ENCODE data around the gene CORIN. TPM values are rescaled to one million over a fixed set of nuclear protein-coding genes. Genes with fewer than 3 reads are reported as not detected.

Gene CORIN
- total and polyA plus RNA-seq, 2 of the 4 experiments (the other 2 are of a cell fraction): 20.3 to 24.7 TPM

- no peak overlapping the region for H4K91ac ChIP-seq (ENCODE audit: insufficient read depth, low read depth, low read length)
- H2BK15ac ChIP-seq (ENCODE audit: low read depth, low read length): no peak overlapping the region
- no peak overlapping the region for H4K8ac ChIP-seq (ENCODE audit: low read depth in 2 of 2, low read length in 2 of 2)
- peaks cover 2% of the 10 kb centered on the region; the same call in 1 of the 2 replicates for H3K4me1 ChIP-seq (ENCODE audit: control insufficient read depth, insufficient read depth, low read length)
- TF ChIP-seq FOS (IDR thresholded peaks at IDR 0.05; ENCODE audit: low read depth, low read length) (no peak), MAZ (IDR thresholded peaks at IDR 0.05; ENCODE audit: borderline replicate concordance, low read depth, low read length) (no peak), USF2 (IDR thresholded peaks at IDR 0.05; ENCODE audit: low read depth, low read length) (no peak), NFE2L2 (IDR thresholded peaks at IDR 0.05; ENCODE audit: low read depth, low read length) (no peak), POLR2A (IDR thresholded peaks at IDR 0.05; ENCODE audit: low read depth, low read length) (no peak), SMC3 (IDR thresholded peaks at IDR 0.05; ENCODE audit: low read depth, low read length) (no peak), CEBPB (IDR thresholded peaks at IDR 0.05; ENCODE audit: low read depth, low read length) (no peak), MAFK (IDR thresholded peaks at IDR 0.05; ENCODE audit: low read depth, low read length) (no peak), MXI1 (IDR thresholded peaks at IDR 0.05; ENCODE audit: borderline replicate concordance, low read depth, low read length) (no peak), RAD21 (IDR thresholded peaks at IDR 0.05; ENCODE audit: low read length) (no peak), ELK1 (IDR thresholded peaks at IDR 0.05; ENCODE audit: borderline replicate concordance, low read depth, low read length) (no peak), RCOR1 (IDR thresholded peaks at IDR 0.05; ENCODE audit: insufficient replicate concordance, low read length) (no peak), CTCF (conservative IDR thresholded peaks at IDR 0.05; ENCODE audit: low read depth, low read length) (no peak), RFX5 (IDR thresholded peaks at IDR 0.05; ENCODE audit: low read depth, low read length) (no peak), CHD1 (IDR thresholded peaks at IDR 0.05; ENCODE audit: low read depth, low read length) (no peak), BHLHE40 (IDR thresholded peaks at IDR 0.05; ENCODE audit: low read depth, low read length) (no peak)
- H3K18ac ChIP-seq (ENCODE audit: low read depth, low read length): no peak overlapping the region; the same call in 1 of the 2 replicates
- CTCF ChIA-PET: no interaction called here
- H3K56ac ChIP-seq (ENCODE audit: extremely low read depth, insufficient read depth, low read length): no peak overlapping the region
- peaks cover 6% of the 10 kb centered on the region for H3K9me1 ChIP-seq (ENCODE audit: insufficient read depth, low read length)
- H2BK120ac ChIP-seq (ENCODE audit: low read depth, low read length): no peak overlapping the region
- H3K27ac ChIP-seq (ENCODE audit: insufficient read depth, low read length): no peak overlapping the region
- WGBS, 2 experiments (ENCODE audit: extremely low coverage in 2 of 2, insufficient read length in 1 of 2): no CpG with 5 or more reads among the region's 2 CpGs
- H4K20me1 ChIP-seq (ENCODE audit: insufficient read depth, low read length): no peaks in the 10 kb centered on the region
- no peaks in the 10 kb centered on the region for H3K9me3 ChIP-seq (ENCODE audit: control insufficient read depth, insufficient read depth, low read length)
- H3K14ac ChIP-seq (replicated peaks; ENCODE audit: low read depth, low read length): no peak overlapping the region
- ATAC-seq (ENCODE audit: low read depth) (no peak), DNase-seq (no peak)
- in situ Hi-C loops (cut with MboI; ENCODE audit: low sequenced_read_pairs) (loop anchor here (25.0 kb wide), 1 partner anchor 629 kb away; no protein-coding TSS in a partner anchor), intact Hi-C loops (cut with micrococcal nuclease) (loop anchor here (10.0 kb wide), 2 partner anchors 52 to 182 kb away; no protein-coding TSS in a partner anchor), dilution Hi-C loops (cut with HindIII; ENCODE audit: low sequenced_read_pairs, unreplicated experiment) (no loop called here)
- H2AK5ac ChIP-seq (ENCODE audit: low read depth, low read length): no peak overlapping the region
- H3K4me3 ChIP-seq (ENCODE audit: insufficient read depth, low read depth, low read length): no peak overlapping the region
- no peak overlapping the region for H2AK9ac ChIP-seq (replicated peaks; ENCODE audit: low read depth, low read length, poor library complexity)
- no peak overlapping the region for H4K5ac ChIP-seq (ENCODE audit: low read depth, low read length)
- no TSS peak for BruUV-seq (replicated peaks)
- no peak overlapping the region for H3K4me2 ChIP-seq (ENCODE audit: low read depth, low read length)
- H3K79me1 ChIP-seq (ENCODE audit: low read depth in 1 of 2, low read length in 2 of 2): peaks cover 3 to 9% of the 10 kb centered on the region in 2 experiments; a peak in 2 of 4 replicates
- H3K4ac ChIP-seq (ENCODE audit: low read depth, low read length): no peak overlapping the region
- H2AFZ ChIP-seq (replicated peaks; ENCODE audit: low read length, poor library complexity): no peak overlapping the region
- no peak overlapping the region for H3K23ac ChIP-seq (ENCODE audit: low read depth, low read length)
- peaks cover 17% of the 10 kb centered on the region for H3K36me3 ChIP-seq (ENCODE audit: control insufficient read depth, insufficient read depth, low read length)
- no peak overlapping the region for H2BK20ac ChIP-seq (ENCODE audit: low read depth, low read length)
- H3K27me3 ChIP-seq (ENCODE audit: control insufficient read depth, insufficient read depth, low read length): no peaks in the 10 kb centered on the region
- no peak overlapping the region for H3K9ac ChIP-seq (ENCODE audit: low read depth, low read length)
- H2BK5ac ChIP-seq (ENCODE audit: low read depth, low read length, poor library complexity, severe bottlenecking): no peak overlapping the region
- POLR2A ChIA-PET (ENCODE audit: unreplicated experiment): no interaction called here
Measured at GRCh38 chr4:47566566-47566965, 271.3 kb downstream of the CORIN start.
